ENCODE results near the gene GPD1. TPM values are rescaled to one million over a fixed set of nuclear protein-coding genes. Genes with fewer than 3 reads are reported as not detected.
"Not testable (repeated sequence)": the region's sequence is repeated elsewhere in the genome, so short reads cannot be mapped to it uniquely, and the experiment has no call there.

The GPD1 gene
- total RNA-seq, 1 experiment from 2014 or later, result 1.5 TPM

DNA sequence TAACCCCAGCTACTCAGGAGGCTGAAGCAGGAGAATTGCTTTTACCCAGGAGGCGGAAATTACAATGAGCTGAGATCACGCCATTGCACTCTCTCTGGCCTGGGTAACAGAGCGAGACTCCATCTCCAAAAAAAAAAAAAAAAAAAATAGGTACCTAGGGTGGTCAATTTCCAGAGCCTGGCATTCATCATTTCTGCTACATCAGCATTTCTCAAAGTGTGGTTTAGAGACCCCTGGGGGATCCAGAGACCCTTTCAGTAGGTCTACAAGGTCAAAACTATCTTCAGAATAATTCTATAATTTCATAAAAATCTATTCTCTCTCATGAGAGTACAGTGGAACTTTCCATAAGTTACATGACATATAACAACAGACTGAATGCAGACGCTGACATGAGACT is 43.5 kb downstream of the GPD1 start:
- no peak overlapping the region for H3K4me3 ChIP-seq (ENCODE audit: low read depth, low read length)
- no peaks in the 10 kb centered on the region for H3K36me3 ChIP-seq (ENCODE audit: control insufficient read depth, insufficient read depth, low read length)
- Mint-ChIP-seq H3K27ac (ENCODE audit: unreplicated experiment) (no peak overlapping the region), H3K4me3 (ENCODE audit: unreplicated experiment) (no peak overlapping the region), H3K4me1 (ENCODE audit: low read depth, unreplicated experiment) (peaks cover 23% of the 10 kb centered on the region), H3K27me3 (ENCODE audit: insufficient read depth, unreplicated experiment) (no peaks in the 10 kb centered on the region), H3K9me3 (ENCODE audit: unreplicated experiment) (no peaks in the 10 kb centered on the region), H3K36me3 (ENCODE audit: insufficient read depth, unreplicated experiment) (peaks cover 6% of the 10 kb centered on the region)
- H3K27me3 ChIP-seq (replicated peaks; ENCODE audit: control insufficient read depth, insufficient read depth, low read length), result no peaks in the 10 kb centered on the region
- no TSS peak for BruUV-seq (replicated peaks)
- no peaks in the 10 kb centered on the region for H3K9me3 ChIP-seq
- DNase-seq, result no peak
- TF ChIP-seq, protein P1, sequence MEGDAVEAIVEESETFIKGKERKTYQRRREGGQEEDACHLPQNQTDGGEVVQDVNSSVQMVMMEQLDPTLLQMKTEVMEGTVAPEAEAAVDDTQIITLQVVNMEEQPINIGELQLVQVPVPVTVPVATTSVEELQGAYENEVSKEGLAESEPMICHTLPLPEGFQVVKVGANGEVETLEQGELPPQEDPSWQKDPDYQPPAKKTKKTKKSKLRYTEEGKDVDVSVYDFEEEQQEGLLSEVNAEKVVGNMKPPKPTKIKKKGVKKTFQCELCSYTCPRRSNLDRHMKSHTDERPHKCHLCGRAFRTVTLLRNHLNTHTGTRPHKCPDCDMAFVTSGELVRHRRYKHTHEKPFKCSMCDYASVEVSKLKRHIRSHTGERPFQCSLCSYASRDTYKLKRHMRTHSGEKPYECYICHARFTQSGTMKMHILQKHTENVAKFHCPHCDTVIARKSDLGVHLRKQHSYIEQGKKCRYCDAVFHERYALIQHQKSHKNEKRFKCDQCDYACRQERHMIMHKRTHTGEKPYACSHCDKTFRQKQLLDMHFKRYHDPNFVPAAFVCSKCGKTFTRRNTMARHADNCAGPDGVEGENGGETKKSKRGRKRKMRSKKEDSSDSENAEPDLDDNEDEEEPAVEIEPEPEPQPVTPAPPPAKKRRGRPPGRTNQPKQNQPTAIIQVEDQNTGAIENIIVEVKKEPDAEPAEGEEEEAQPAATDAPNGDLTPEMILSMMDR (IDR thresholded peaks at IDR 0.05; ENCODE audit: insufficient read depth in 1 of 2, low read depth in 1 of 2, low read length in 1 of 2, severe bottlenecking in 1 of 2, unreplicated experiment in 1 of 2), result no peak
- intact Hi-C loops (cut with micrococcal nuclease; ENCODE audit: unreplicated experiment), result no loop called here
- CTCF ChIA-PET, result interaction anchor here (0.6 to 0.7 kb wide), 3 partner anchors 59 to 249 kb away, joined by 3 to 6 read pairs (median 3); partner anchors contain the start of gene FAM186A
- POLR2A ChIA-PET, result interaction anchor here (0.7 kb wide), 1 partner anchor 20 kb away, joined by 6 read pairs; the partner anchor contains the start of gene CERS5
- H3K4me1 ChIP-seq, result peaks cover 29% of the 10 kb centered on the region

GRCh38 chr12:50148011-50148410 is 44.2 kb downstream of the GPD1 start:
- H3K9me3 Mint-ChIP-seq (ENCODE audit: unreplicated experiment), result not testable (repeated sequence)

DNA sequence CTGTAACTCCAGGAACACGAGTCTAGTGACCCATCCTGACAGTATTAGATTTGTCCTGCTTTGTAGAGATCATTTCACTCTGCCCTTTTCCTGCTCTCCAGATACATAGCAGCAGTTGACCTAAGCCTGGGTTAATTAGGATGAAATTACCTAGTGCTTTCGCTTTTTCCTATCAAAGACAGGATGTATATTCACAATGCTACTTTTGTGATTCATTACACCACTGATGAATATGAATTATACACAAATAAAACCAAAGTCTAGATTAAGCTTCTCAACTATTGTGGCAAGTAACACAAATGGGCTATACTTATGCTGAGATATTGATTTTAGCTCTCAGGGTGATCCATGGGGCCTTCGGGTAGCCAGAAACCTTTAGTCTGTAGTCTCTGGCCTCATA is 45.5 kb downstream of the GPD1 start:
- no TSS peak for BruUV-seq (replicated peaks)
- Mint-ChIP-seq H3K4me3 (ENCODE audit: unreplicated experiment) (no peak overlapping the region), H3K36me3 (ENCODE audit: insufficient read depth, unreplicated experiment) (no peaks in the 10 kb centered on the region), H3K4me1 (ENCODE audit: low read depth, unreplicated experiment) (peaks cover 8% of the 10 kb centered on the region), H3K27me3 (ENCODE audit: insufficient read depth, unreplicated experiment) (no peaks in the 10 kb centered on the region), H3K27ac (ENCODE audit: unreplicated experiment) (no peak overlapping the region), H3K9me3 (ENCODE audit: unreplicated experiment) (no peaks in the 10 kb centered on the region)
- Histone ChIP-seq H3K9me3 (no peaks in the 10 kb centered on the region), H3K27me3 (replicated peaks; ENCODE audit: control insufficient read depth, insufficient read depth, low read length) (no peaks in the 10 kb centered on the region), H3K36me3 (ENCODE audit: control insufficient read depth, insufficient read depth, low read length) (no peaks in the 10 kb centered on the region), H3K4me3 (ENCODE audit: low read depth, low read length) (no peak overlapping the region), H3K4me1 (peaks cover 13% of the 10 kb centered on the region)
- ChIA-PET CTCF (no interaction called here), POLR2A (no interaction called here)
- intact Hi-C loops (cut with micrococcal nuclease; ENCODE audit: unreplicated experiment), result no loop called here
- TF ChIP-seq, protein P1 (IDR thresholded peaks at IDR 0.05; ENCODE audit: insufficient read depth in 1 of 2, low read depth in 1 of 2, low read length in 1 of 2, severe bottlenecking in 1 of 2, unreplicated experiment in 1 of 2), result no peak
- DNase-seq, result no peak

More at GRCh38 chr12:50148011-50148410, 44.2 kb downstream of the GPD1 start:
- H3K4me3 Mint-ChIP-seq (ENCODE audit: unreplicated experiment); H3K27me3 ChIP-seq (replicated peaks; ENCODE audit: control insufficient read depth, insufficient read depth, low read length); H3K36me3 ChIP-seq (ENCODE audit: control insufficient read depth, insufficient read depth, low read length); DNase-seq; H3K4me3 ChIP-seq (ENCODE audit: low read depth, low read length); H3K36me3 Mint-ChIP-seq (ENCODE audit: insufficient read depth, unreplicated experiment); H3K27ac Mint-ChIP-seq (ENCODE audit: unreplicated experiment); H3K27me3 Mint-ChIP-seq (ENCODE audit: insufficient read depth, unreplicated experiment); H3K9me3 ChIP-seq; BruUV-seq (replicated peaks); intact Hi-C loops (cut with micrococcal nuclease; ENCODE audit: unreplicated experiment): not testable (repeated sequence)
- POLR2A ChIA-PET, result interaction anchor here (0.7 kb wide), 1 partner anchor 19 kb away, joined by 6 read pairs; the partner anchor contains the start of gene CERS5
- peaks cover 24% of the 10 kb centered on the region for H3K4me1 ChIP-seq
- CTCF ChIA-PET, result interaction anchor here (0.7 kb wide), 1 partner anchor 69 kb away, joined by 3 read pairs; no protein-coding TSS in a partner anchor
- peaks cover 19% of the 10 kb centered on the region for H3K4me1 Mint-ChIP-seq (ENCODE audit: low read depth, unreplicated experiment)

Measured in Caco-2 (cell line).